ENCODE results near the gene SPINK6. TPM values are rescaled to one million over a fixed set of nuclear protein-coding genes. Genes with fewer than 3 reads are reported as not detected.

The SPINK6 gene
- total RNA-seq (2022; extraction: Qiagen RNA extraction), result 0.37 to 0.73 TPM (median 0.45 TPM) in 5 replicates

GRCh38 chr5:148202531-148203203 is at the start of gene SPINK6:
TSS of gene SPINK6 (plus strand) at chr5:148203042. CDS start at chr5:148203097, 55 bp downstream.

GRCh38 chr5:148168246-148168645 is 34.6 kb upstream of the SPINK6 start, which contains the start of gene SPINK14:
TSS of gene SPINK14 (plus strand) at chr5:148168546. CDS start at chr5:148169733, 1,187 bp downstream.

GRCh38 chr5:148238418-148238794 is 35.6 kb downstream of the SPINK6 start, which contains the start of gene MARCOL:
TSS of gene MARCOL (plus strand) at chr5:148238525. CDS start at chr5:148238598, 73 bp downstream.

Other genes starting within 250 kb of the SPINK6 start
- not detected in 5 replicates for gene SPINK5, start 139.1 kb upstream of the SPINK6 start, total RNA-seq (2022; extraction: Qiagen RNA extraction)
- not detected in 5 replicates for gene SPINK14, start 34.5 kb upstream of the SPINK6 start, total RNA-seq (2022; extraction: Qiagen RNA extraction)
- gene MARCOL, start 35.5 kb downstream of the SPINK6 start, total RNA-seq (2022; extraction: Qiagen RNA extraction), result not detected in 5 replicates
- 0.18 to 0.30 TPM in 2 of 5 replicates, not detected in the others for gene SPINK13, start 65.8 kb downstream of the SPINK6 start, total RNA-seq (2022; extraction: Qiagen RNA extraction)
- gene SPINK7, start 109.4 kb downstream of the SPINK6 start, total RNA-seq (2022; extraction: Qiagen RNA extraction), result not detected in 5 replicates
- gene SPINK9, start 132.5 kb downstream of the SPINK6 start, total RNA-seq (2022; extraction: Qiagen RNA extraction), result not detected in 5 replicates
- 13.7 to 26.6 TPM (median 18.5 TPM) in 5 replicates for gene FBXO38, start 180.9 kb downstream of the SPINK6 start, total RNA-seq (2022; extraction: Qiagen RNA extraction)

Data from A549 treated with Hydrocortisone at 1 μM for 4 hours (cell line).